Epithelial cell of proximal tubule (primary cell): ENCODE results near the gene WDFY4. TPM values are rescaled to one million over a fixed set of nuclear protein-coding genes. Genes with fewer than 3 reads are reported as not detected.

Experiments used
- DNase-seq: peaks from one replicate; pipeline ENCODE4 v3.0.0-alpha.2; 2011; ENCODE audit warnings: low read depth
- H3K4me3 ChIP-seq: 2 replicates; pipeline ENCODE4 v1.5.1; 2011; ENCODE audit warnings: low read depth, mild to moderate bottlenecking, low read length
- total RNA-seq: library from RNA; depleted of rRNA; stranded (reverse); fragments of >200 nt; gene quantifications from 2 replicates; pipeline ENCODE4 v1.2.3, GENCODE V29; 2015
- TF ChIP-seq, protein P1 (sequence below): conservative IDR thresholded peaks from 2 replicates; pipeline ENCODE4 v1.5.1; 2012; ENCODE audit warnings: low read depth, mild to moderate bottlenecking, low read length

WDFY4 gene
- total RNA-seq, 1 donor from 2014 or later, result not detected

DNA sequence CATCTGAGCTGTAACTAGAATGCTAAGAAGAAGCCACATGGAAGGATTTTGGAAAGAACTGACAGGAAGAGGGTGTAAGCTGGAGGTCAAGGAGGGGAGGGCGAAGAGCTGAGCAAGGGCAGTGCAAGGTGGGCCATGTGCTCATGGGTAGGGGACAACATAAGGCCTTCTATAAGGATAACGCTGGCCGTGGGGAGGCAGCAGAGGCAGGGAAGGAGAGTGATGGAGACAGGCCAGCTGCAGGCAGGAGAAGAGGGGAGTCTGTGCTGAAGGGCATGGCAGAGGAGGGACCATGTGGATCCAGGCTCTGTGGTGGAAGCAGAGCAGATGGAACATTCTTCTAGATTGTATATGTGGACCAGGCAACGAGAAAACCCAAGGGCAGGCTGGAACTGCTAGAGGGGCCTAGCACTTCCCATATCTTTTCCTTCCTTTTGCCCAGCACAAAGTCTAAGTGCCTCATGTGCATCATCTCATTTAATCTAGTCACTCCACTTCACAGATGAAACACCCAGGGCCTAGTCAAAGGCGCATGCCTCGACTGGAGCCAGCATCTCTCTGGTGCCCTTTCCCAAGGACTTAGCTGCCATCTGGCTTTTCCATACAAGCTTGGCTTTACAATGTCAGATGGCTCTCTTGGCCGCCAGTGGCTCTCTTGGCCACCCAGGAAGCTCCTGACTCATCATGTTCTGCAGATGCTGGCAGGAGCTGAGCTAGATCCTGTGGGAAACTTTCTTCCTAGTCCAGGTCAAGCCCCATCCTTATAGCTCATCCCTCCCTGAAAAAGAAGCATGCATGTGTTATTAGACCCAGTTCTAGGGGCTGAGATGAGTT lies 248.4 kb downstream of the WDFY4 start:
- H3K4me3 ChIP-seq, result no peak overlapping the region
- TF ChIP-seq, protein P1, sequence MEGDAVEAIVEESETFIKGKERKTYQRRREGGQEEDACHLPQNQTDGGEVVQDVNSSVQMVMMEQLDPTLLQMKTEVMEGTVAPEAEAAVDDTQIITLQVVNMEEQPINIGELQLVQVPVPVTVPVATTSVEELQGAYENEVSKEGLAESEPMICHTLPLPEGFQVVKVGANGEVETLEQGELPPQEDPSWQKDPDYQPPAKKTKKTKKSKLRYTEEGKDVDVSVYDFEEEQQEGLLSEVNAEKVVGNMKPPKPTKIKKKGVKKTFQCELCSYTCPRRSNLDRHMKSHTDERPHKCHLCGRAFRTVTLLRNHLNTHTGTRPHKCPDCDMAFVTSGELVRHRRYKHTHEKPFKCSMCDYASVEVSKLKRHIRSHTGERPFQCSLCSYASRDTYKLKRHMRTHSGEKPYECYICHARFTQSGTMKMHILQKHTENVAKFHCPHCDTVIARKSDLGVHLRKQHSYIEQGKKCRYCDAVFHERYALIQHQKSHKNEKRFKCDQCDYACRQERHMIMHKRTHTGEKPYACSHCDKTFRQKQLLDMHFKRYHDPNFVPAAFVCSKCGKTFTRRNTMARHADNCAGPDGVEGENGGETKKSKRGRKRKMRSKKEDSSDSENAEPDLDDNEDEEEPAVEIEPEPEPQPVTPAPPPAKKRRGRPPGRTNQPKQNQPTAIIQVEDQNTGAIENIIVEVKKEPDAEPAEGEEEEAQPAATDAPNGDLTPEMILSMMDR, result no peak
- DNase-seq, result no peak

GRCh38 chr10:48934672-48935501 lies 250.2 kb downstream of the WDFY4 start:
- TF ChIP-seq, protein P1, result no peak
- H3K4me3 ChIP-seq, result no peak overlapping the region
- no peak for DNase-seq

DNA sequence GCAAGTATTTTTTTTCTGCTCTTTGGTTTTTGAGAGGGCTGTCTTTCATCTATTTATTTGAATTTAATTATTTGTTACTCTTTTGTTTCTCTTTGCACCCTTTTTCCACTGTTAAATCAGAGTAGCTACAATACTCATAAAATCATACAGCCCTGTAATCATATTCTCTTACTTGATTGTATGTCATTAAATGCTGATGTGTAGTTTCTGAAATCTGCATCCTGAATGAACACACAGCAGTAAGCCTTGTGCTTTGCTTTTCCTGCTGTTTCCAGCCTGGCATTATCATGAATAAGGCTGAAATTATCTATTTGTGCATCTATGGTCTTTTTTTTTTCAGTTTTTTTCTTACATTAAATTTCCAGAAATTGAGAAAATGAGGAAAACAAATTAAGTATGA lies 250.9 kb downstream of the WDFY4 start:
- no peak for DNase-seq

GRCh38 chr10:48937796-48938195 lies 253.1 kb downstream of the WDFY4 start:
- DNase-seq, result no peak
- TF ChIP-seq, protein P1, result no peak
- H3K4me3 ChIP-seq, result no peak overlapping the region

More for the DNA sequence above, 250.9 kb downstream of the WDFY4 start:
- H3K4me3 ChIP-seq, result no peak overlapping the region
- TF ChIP-seq, protein P1, result no peak

DNA sequence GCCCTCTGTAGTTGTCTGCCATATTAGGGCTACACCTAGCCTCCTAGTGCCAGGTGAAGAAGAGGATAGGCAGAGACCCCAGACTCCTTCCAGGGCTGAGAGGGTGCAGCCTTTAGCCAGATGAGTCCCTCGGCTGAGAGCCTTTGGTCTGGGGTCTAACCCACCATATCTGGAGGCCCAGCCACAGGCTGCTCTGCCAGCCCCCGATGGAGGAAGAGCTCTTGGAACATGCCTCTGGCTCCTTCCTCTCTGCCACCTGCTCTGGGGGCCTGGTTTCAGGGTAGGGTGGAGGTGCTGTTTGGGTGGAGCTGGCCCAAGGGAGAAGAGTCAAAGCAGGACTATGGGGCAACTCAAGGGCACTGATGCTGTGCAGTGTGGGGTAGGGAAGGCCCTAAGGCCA lies 253.6 kb downstream of the WDFY4 start:
- no peak for DNase-seq
- no peak overlapping the region for H3K4me3 ChIP-seq
- TF ChIP-seq, protein P1, result no peak

DNA sequence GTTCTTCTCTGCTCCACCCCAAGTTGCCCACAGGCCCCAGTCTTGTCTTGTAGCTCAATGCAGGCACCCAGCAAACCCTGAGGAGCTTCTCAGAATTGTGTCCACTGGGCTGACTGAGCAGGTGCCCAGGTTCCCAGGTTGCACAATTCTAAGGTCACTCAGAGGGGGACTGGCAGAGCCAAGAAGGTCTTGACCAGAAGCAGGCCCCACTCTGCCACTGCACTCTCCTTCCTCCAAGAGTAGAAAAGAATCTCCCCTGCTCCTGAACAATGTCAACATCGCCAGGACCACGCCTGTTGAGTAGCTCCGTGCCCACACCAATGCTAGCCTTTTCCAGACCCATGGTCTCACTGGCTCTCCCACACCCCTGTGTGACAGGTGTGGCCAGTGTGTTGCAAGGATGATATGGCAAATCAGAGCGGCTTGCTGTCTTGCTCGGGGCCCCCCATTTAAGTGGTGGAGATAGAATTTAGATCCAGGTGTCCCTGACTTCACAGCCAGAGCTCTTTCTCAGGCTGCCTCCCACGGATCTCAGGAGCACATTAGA lies 254.4 kb downstream of the WDFY4 start:
- no peak overlapping the region for H3K4me3 ChIP-seq
- no peak for DNase-seq
- TF ChIP-seq, protein P1, result no peak
